ENCODE results near the gene FGF4.

The FGF4 gene

DNA sequence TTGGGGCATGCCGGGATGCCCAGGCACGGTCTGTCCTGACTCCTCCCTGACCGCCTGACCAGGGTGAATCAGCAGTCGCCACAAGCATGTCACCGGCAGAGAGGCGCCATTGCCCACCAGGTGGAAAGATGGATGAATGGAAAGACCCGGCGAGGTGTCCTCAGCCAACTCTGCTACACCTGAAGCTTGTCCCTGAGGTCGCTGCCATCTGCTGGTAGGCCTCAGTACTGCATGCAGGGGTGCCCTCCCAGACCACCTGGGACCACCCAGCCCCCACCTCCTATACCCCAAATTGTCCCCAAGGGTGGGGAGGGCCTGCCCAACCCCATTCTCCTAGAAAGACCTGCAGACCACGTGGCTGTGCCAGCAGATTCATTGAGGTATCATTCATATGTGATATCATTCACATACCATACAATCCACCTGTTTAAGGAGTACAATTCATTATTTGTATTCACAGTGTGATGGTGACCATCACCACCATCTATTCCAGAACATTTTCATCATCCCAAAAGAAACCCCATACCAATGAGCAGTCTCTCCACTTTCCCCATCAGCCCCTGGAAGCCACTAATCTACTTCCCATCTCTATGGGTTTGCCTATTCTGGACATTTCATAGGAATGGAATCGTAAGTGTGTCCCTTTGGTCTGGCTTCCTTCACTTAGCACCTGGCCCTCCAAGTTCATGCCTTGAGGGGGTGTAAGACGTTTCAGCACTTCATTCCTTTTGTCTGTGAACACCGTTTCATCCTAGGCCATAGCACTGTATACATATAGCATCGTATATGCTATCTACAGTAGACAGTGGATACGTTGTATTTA lies 26.6 kb upstream of the FGF4 start:
- no peak overlapping the region for H3K4me3 ChIP-seq (ENCODE audit: low read length)
- peak; percentile 67 for TF ChIP-seq CTCF (IDR thresholded peaks at IDR 0.05; ENCODE audit: insufficient read depth, low read depth, low read length, missing control alignments)
- no peak for DNase-seq (ENCODE audit: low read depth)

DNA sequence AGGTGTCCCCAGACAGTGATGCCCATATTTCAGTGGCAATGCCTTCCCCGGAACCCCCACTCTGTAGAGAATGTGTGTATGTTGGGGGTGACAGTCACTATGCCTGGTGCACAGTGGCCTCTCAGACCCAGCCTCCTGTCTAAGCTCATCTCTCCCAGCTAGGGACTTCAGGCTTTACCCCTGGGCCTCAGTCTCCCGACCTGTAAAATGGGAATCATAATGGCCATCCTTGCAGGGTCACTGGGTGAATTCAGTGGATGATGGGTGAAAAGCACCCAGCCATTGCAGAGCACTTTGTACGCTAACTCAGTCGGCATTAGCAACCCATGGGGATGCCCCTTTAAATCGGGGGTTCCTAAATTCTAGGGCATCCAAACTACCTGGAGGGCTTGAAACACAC lies 25.1 kb upstream of the FGF4 start:
- TF ChIP-seq CTCF (IDR thresholded peaks at IDR 0.05; ENCODE audit: insufficient read depth, low read depth, low read length, missing control alignments): no peak
- DNase-seq (ENCODE audit: low read depth): no peak
- H3K4me3 ChIP-seq (ENCODE audit: low read length): no peak overlapping the region

- no peak overlapping the region for H3K4me3 ChIP-seq (ENCODE audit: low read length)
- no peak for TF ChIP-seq CTCF (IDR thresholded peaks at IDR 0.05; ENCODE audit: insufficient read depth, low read depth, low read length, missing control alignments)
- peak; percentile 27 for DNase-seq (ENCODE audit: low read depth)
These were observed 24.4 kb upstream of the FGF4 start for GRCh38 chr11:69799582-69799981.

DNA sequence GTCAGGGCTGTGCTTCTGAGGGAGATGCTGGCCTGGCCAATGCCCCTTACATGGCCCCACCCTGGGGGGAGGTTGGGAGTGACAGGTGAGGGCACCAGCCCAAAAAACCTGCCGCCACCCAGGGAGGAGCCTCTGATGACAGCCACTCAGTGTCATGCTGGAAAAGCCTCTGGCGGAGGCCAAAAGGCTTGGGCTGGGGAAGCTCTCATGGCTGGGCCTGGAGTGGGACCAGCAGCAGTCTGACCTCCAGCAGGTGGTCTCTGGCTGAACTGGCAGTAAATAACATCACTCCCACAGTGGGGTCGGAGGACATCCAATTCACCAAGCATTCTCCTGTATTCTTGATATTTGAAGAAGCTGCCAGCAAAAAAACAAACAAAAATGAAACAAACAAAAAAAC lies 24.0 kb upstream of the FGF4 start:
- TF ChIP-seq CTCF (IDR thresholded peaks at IDR 0.05; ENCODE audit: insufficient read depth, low read depth, low read length, missing control alignments): no peak
- H3K4me3 ChIP-seq (ENCODE audit: low read length): no peak overlapping the region
- DNase-seq (ENCODE audit: low read depth): no peak

DNA sequence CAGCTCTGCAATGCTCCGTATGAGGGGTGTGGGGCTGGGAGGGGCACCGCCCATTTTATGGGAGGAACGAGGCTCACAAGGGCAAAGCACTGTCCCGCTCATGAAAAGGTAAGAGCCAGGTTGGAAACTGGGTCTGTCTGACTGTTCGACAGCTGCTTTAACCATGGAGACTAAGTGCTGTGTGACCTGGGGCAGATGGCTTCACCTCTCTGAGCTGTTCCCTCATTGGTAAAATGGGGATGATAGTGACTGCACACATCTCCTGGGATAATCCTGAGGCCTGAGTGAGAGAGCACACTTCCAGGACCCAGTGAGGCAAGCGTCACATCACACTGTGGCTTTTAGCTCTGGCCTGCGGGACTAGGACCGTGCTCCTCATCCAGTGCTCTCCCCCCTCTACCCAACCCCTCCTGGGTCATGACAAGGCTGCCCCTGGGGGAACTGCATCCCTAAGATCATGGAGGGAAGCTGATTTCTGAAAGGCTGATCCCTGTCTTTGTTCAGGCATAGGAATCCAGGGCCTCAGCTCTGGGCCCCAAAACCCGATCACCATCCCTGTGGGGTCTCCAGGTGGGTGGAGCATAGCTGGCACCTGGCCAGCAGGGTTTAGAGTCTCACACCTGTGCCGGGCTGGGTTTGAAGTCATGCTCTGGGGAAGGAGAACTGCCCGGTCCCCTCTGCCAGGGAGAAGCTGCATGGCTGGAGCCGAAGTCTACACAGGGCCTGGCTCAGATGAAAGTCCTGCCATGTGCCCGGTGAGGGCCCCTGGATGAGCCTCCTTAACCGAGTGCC lies 22.8 kb upstream of the FGF4 start:
- TF ChIP-seq CTCF (IDR thresholded peaks at IDR 0.05; ENCODE audit: insufficient read depth, low read depth, low read length, missing control alignments): no peak
- H3K4me3 ChIP-seq (ENCODE audit: low read length): no peak overlapping the region
- DNase-seq (ENCODE audit: low read depth): no peak

GRCh38 chr11:69797156-69797555 lies 22.0 kb upstream of the FGF4 start:
- TF ChIP-seq CTCF (IDR thresholded peaks at IDR 0.05; ENCODE audit: insufficient read depth, low read depth, low read length, missing control alignments): no peak
- DNase-seq (ENCODE audit: low read depth): no peak
- H3K4me3 ChIP-seq (ENCODE audit: low read length): no peak overlapping the region

All from epithelial cell of esophagus (primary cell).